WTC11 (cell line): ENCODE measurements around the gene HRH3. TPM values are rescaled to one million over a fixed set of nuclear protein-coding genes. Genes with fewer than 3 reads are reported as not detected.

ENCODE experiments used
- ATAC-seq: fragments of 200-7000 bp; cut with Tn5 transposase; 2 replicates; pipeline ENCODE4 v1.10.0; 2021; ENCODE audit warnings: mild to moderate bottlenecking, moderate library complexity
- CTCF ChIA-PET: fragments of 300-600 bp; sonication (Branson Sonifier 250); formaldehyde crosslinking; loops from one replicate; lab custom pipeline; 2021; ENCODE audit warnings: antibody characterized with exemption; lab: Charles Lee
- POLR2A ChIA-PET: fragments of 350-600 bp; sonication (Branson Sonifier 250); formaldehyde crosslinking; loops from one replicate; lab custom pipeline; 2021; ENCODE audit warnings: antibody characterized with exemption; lab: Charles Lee
- DNase-seq: peaks from one replicate; pipeline ENCODE4 v3.0.0; 2021; ENCODE audit warnings: low spot score
- H3K27ac Mint-ChIP-seq: 2 replicates; pipeline ENCODE4 v1.8.0; 2021; ENCODE audit warnings: mixed read lengths
- H3K27me3 Mint-ChIP-seq: 2 replicates; pipeline ENCODE4 v1.8.0; 2021; ENCODE audit warnings: low read depth, mild to moderate bottlenecking, moderate library complexity, mixed read lengths
- H3K36me3 Mint-ChIP-seq: 2 replicates; pipeline ENCODE4 v1.8.0; 2021; ENCODE audit warnings: mixed read lengths
- H3K4me1 Mint-ChIP-seq: 2 replicates; pipeline ENCODE4 v1.8.0; 2022; ENCODE audit warnings: mixed read lengths
- H3K4me3 Mint-ChIP-seq: 2 replicates; pipeline ENCODE4 v1.8.0; 2021; ENCODE audit warnings: mild to moderate bottlenecking, moderate library complexity, mixed read lengths
- H3K9me3 Mint-ChIP-seq: 2 replicates; pipeline ENCODE4 v1.8.0; 2021; ENCODE audit warnings: mixed read lengths
- ATF1 ChIP-seq: sonication (generic); formaldehyde crosslinking; IDR thresholded peaks from 2 replicates; pipeline ENCODE4 v1.8.1; 2023; ENCODE audit warnings: mild to moderate bottlenecking, moderate library complexity, missing genetic modification reagents
- CBFB ChIP-seq: sonication (generic); formaldehyde crosslinking; IDR thresholded peaks from 2 replicates; pipeline ENCODE4 v1.8.1; 2022; ENCODE audit warnings: mild to moderate bottlenecking, low read depth, missing genetic modification reagents
- CDX4 ChIP-seq: fragments of 250-450 bp; sonication (Bioruptor Pico); IDR thresholded peaks from 2 replicates; pipeline ENCODE4 v1.9.0; 2021; ENCODE audit warnings: moderate library complexity, mild to moderate bottlenecking, inconsistent platforms, borderline replicate concordance
- GRHL2 ChIP-seq: fragments of 250-450 bp; sonication (Bioruptor Pico); IDR thresholded peaks from 2 replicates; pipeline ENCODE4 v1.8.0; 2022; ENCODE audit warnings: mild to moderate bottlenecking, moderate library complexity; ENCODE audit not compliant: insufficient replicate concordance, severe bottlenecking
- IRF2 ChIP-seq: sonication (generic); formaldehyde crosslinking; IDR thresholded peaks from 2 replicates; pipeline ENCODE4 v1.8.0; 2022; ENCODE audit warnings: low read depth, missing genetic modification reagents, borderline replicate concordance
- MAX ChIP-seq: sonication (generic); formaldehyde crosslinking; IDR thresholded peaks from 2 replicates; pipeline ENCODE4 v1.8.0; 2022; ENCODE audit warnings: mild to moderate bottlenecking, missing genetic modification reagents
- MYBL2 ChIP-seq: sonication (generic); formaldehyde crosslinking; IDR thresholded peaks from 2 replicates; pipeline ENCODE4 v1.8.1; 2023; ENCODE audit warnings: mild to moderate bottlenecking, moderate library complexity, missing genetic modification reagents
- NFYB ChIP-seq: sonication (generic); formaldehyde crosslinking; conservative IDR thresholded peaks from 2 replicates; pipeline ENCODE4 v1.8.0; 2022; ENCODE audit warnings: low read depth, missing genetic modification reagents
- PRDM15 ChIP-seq: sonication (generic); formaldehyde crosslinking; IDR thresholded peaks from 2 replicates; pipeline ENCODE4 v1.8.0; 2022; ENCODE audit warnings: missing genetic modification reagents
- SMAD3 ChIP-seq: sonication (generic); formaldehyde crosslinking; IDR thresholded peaks from 2 replicates; pipeline ENCODE4 v1.8.0; 2022; ENCODE audit warnings: missing genetic modification reagents, mild to moderate bottlenecking, borderline replicate concordance
- SMAD4 ChIP-seq: sonication (generic); formaldehyde crosslinking; IDR thresholded peaks from 2 replicates; pipeline ENCODE4 v1.8.0; 2022; ENCODE audit warnings: mild to moderate bottlenecking, missing genetic modification reagents
- TP53 ChIP-seq: sonication (generic); formaldehyde crosslinking; IDR thresholded peaks from 2 replicates; pipeline ENCODE4 v1.8.1; 2023; ENCODE audit warnings: mild to moderate bottlenecking, missing genetic modification reagents
- ZNF232 ChIP-seq: sonication (generic); formaldehyde crosslinking; IDR thresholded peaks from 2 replicates; pipeline ENCODE4 v1.8.0; 2022; ENCODE audit warnings: mild to moderate bottlenecking, missing genetic modification reagents
- ZNF416 ChIP-seq: fragments of 250-450 bp; sonication (Bioruptor Pico); IDR thresholded peaks from 2 replicates; pipeline ENCODE4 v1.9.0; 2021; ENCODE audit warnings: mild to moderate bottlenecking, inconsistent platforms
- total RNA-seq: library from RNA; stranded (reverse); gene quantifications from 3 replicates; pipeline ENCODE4 v1.2.3, GENCODE V29; 2021
- TF ChIP-seq, protein P1 (sequence below): fragments of 200-600 bp; IDR thresholded peaks from 2 replicates; pipeline ENCODE4 v1.8.0; 2022; ENCODE audit warnings: antibody characterized with exemption
- TF ChIP-seq, protein P2 (sequence below): sonication (generic); formaldehyde crosslinking; conservative IDR thresholded peaks from 2 replicates; pipeline ENCODE4 v1.8.1; 2023; ENCODE audit warnings: mild to moderate bottlenecking, low read depth, missing genetic modification reagents, moderate library complexity
- TF ChIP-seq, protein P3 (sequence below): fragments of 250-450 bp; sonication (Bioruptor Pico); IDR thresholded peaks from 2 replicates; pipeline ENCODE4 v1.9.0; 2021; ENCODE audit warnings: mild to moderate bottlenecking
- TF ChIP-seq, protein P4 (sequence below): sonication (generic); formaldehyde crosslinking; IDR thresholded peaks from 2 replicates; pipeline ENCODE4 v1.8.1; 2023; ENCODE audit warnings: mild to moderate bottlenecking, missing genetic modification reagents

HRH3 gene
- total RNA-seq, 1 experiment from 2014 or later = 3.3 TPM

GRCh38 chr20:62243906-62244515 is 23.9 kb upstream of the HRH3 start:
- no peak overlapping the region for H3K4me3 Mint-ChIP-seq
- no peaks in the 10 kb centered on the region for H3K27me3 Mint-ChIP-seq
- no peaks in the 10 kb centered on the region for H3K9me3 Mint-ChIP-seq
- H3K27ac Mint-ChIP-seq = 0 out of 2 replicates have a peak overlapping the region, but pooled peaks have one; percentile 41
- peaks cover 24% of the 10 kb centered on the region for H3K4me1 Mint-ChIP-seq
- peaks cover 6% of the 10 kb centered on the region for H3K36me3 Mint-ChIP-seq
- no peak for DNase-seq
- ChIA-PET POLR2A (no interaction called here), CTCF (no interaction called here)
- no peak for TF ChIP-seq CDX4
- TF ChIP-seq ZNF416 (CRISPR knock-in tag) = no peak
- no peak for TF ChIP-seq PRDM15 (CRISPR knock-in tag)
- TF ChIP-seq, protein P1, sequence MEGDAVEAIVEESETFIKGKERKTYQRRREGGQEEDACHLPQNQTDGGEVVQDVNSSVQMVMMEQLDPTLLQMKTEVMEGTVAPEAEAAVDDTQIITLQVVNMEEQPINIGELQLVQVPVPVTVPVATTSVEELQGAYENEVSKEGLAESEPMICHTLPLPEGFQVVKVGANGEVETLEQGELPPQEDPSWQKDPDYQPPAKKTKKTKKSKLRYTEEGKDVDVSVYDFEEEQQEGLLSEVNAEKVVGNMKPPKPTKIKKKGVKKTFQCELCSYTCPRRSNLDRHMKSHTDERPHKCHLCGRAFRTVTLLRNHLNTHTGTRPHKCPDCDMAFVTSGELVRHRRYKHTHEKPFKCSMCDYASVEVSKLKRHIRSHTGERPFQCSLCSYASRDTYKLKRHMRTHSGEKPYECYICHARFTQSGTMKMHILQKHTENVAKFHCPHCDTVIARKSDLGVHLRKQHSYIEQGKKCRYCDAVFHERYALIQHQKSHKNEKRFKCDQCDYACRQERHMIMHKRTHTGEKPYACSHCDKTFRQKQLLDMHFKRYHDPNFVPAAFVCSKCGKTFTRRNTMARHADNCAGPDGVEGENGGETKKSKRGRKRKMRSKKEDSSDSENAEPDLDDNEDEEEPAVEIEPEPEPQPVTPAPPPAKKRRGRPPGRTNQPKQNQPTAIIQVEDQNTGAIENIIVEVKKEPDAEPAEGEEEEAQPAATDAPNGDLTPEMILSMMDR = no peak
- TF ChIP-seq, protein P2, sequence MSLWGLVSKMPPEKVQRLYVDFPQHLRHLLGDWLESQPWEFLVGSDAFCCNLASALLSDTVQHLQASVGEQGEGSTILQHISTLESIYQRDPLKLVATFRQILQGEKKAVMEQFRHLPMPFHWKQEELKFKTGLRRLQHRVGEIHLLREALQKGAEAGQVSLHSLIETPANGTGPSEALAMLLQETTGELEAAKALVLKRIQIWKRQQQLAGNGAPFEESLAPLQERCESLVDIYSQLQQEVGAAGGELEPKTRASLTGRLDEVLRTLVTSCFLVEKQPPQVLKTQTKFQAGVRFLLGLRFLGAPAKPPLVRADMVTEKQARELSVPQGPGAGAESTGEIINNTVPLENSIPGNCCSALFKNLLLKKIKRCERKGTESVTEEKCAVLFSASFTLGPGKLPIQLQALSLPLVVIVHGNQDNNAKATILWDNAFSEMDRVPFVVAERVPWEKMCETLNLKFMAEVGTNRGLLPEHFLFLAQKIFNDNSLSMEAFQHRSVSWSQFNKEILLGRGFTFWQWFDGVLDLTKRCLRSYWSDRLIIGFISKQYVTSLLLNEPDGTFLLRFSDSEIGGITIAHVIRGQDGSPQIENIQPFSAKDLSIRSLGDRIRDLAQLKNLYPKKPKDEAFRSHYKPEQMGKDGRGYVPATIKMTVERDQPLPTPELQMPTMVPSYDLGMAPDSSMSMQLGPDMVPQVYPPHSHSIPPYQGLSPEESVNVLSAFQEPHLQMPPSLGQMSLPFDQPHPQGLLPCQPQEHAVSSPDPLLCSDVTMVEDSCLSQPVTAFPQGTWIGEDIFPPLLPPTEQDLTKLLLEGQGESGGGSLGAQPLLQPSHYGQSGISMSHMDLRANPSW (CRISPR knock-in tag) = no peak
- TF ChIP-seq ZNF232 (CRISPR knock-in tag) = no peak
- no peak for ATAC-seq

GRCh38 chr20:62243106-62243505 is 23.0 kb upstream of the HRH3 start:
- peaks cover 6% of the 10 kb centered on the region for H3K36me3 Mint-ChIP-seq
- H3K9me3 Mint-ChIP-seq = no peaks in the 10 kb centered on the region
- DNase-seq (no peak), ATAC-seq (no peak)
- POLR2A ChIA-PET = no interaction called here
- peaks cover 24% of the 10 kb centered on the region for H3K4me1 Mint-ChIP-seq
- TF ChIP-seq, protein P3, sequence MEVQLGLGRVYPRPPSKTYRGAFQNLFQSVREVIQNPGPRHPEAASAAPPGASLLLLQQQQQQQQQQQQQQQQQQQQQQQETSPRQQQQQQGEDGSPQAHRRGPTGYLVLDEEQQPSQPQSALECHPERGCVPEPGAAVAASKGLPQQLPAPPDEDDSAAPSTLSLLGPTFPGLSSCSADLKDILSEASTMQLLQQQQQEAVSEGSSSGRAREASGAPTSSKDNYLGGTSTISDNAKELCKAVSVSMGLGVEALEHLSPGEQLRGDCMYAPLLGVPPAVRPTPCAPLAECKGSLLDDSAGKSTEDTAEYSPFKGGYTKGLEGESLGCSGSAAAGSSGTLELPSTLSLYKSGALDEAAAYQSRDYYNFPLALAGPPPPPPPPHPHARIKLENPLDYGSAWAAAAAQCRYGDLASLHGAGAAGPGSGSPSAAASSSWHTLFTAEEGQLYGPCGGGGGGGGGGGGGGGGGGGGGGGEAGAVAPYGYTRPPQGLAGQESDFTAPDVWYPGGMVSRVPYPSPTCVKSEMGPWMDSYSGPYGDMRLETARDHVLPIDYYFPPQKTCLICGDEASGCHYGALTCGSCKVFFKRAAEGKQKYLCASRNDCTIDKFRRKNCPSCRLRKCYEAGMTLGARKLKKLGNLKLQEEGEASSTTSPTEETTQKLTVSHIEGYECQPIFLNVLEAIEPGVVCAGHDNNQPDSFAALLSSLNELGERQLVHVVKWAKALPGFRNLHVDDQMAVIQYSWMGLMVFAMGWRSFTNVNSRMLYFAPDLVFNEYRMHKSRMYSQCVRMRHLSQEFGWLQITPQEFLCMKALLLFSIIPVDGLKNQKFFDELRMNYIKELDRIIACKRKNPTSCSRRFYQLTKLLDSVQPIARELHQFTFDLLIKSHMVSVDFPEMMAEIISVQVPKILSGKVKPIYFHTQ (CRISPR knock-in tag) = no peak
- TF ChIP-seq, protein P4, sequence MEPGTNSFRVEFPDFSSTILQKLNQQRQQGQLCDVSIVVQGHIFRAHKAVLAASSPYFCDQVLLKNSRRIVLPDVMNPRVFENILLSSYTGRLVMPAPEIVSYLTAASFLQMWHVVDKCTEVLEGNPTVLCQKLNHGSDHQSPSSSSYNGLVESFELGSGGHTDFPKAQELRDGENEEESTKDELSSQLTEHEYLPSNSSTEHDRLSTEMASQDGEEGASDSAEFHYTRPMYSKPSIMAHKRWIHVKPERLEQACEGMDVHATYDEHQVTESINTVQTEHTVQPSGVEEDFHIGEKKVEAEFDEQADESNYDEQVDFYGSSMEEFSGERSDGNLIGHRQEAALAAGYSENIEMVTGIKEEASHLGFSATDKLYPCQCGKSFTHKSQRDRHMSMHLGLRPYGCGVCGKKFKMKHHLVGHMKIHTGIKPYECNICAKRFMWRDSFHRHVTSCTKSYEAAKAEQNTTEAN (CRISPR knock-in tag) = no peak
- TF ChIP-seq MYBL2 = no peak
- TF ChIP-seq TP53 = no peak
- no peak for TF ChIP-seq GRHL2 (CRISPR knock-in tag)
- no peak for TF ChIP-seq NFYB (CRISPR knock-in tag)
- TF ChIP-seq MAX (CRISPR knock-in tag) = no peak
- TF ChIP-seq ZNF416 (CRISPR knock-in tag) = no peak
- no peak for TF ChIP-seq SMAD4 (CRISPR knock-in tag)
- TF ChIP-seq SMAD3 (CRISPR knock-in tag) = no peak
- TF ChIP-seq IRF2 = no peak
- TF ChIP-seq CBFB (CRISPR knock-in tag) = no peak
- no peak for TF ChIP-seq CDX4
- TF ChIP-seq ATF1 (CRISPR knock-in tag) = no peak
- no peak overlapping the region for H3K4me3 Mint-ChIP-seq
- CTCF ChIA-PET = interaction anchor here (1.7 kb wide), 1 partner anchor 17 kb away, joined by 5 read pairs; no protein-coding TSS in a partner anchor
- H3K27ac Mint-ChIP-seq = peak overlapping the region; percentile 44; the same call in 1 of the 2 replicates
- no peaks in the 10 kb centered on the region for H3K27me3 Mint-ChIP-seq
